Trophoblast cell (in vitro differentiated cells and primary cell): ENCODE measurements around the gene OR5AR1.

Experiments used
- DNase-seq, 2 donors: peaks; one replicate each; pipeline ENCODE4 v3.0.0-alpha.2; 2016
- H2AFZ ChIP-seq: 2 replicates; pipeline ENCODE4 v1.6.1; 2013; ENCODE audit warnings: low read length, moderate library complexity, mild to moderate bottlenecking; ENCODE audit not compliant: insufficient read depth, poor library complexity
- H2AK5ac ChIP-seq: 2 replicates; pipeline ENCODE4 v1.6.1; 2013; ENCODE audit warnings: mild to moderate bottlenecking, low read length
- H2BK120ac ChIP-seq: 2 replicates; pipeline ENCODE4 v1.6.1; 2013; ENCODE audit warnings: low read length, mild to moderate bottlenecking, moderate library complexity; ENCODE audit not compliant: insufficient read depth, poor library complexity
- H2BK12ac ChIP-seq: 2 replicates; pipeline ENCODE4 v1.6.1; 2013; ENCODE audit warnings: mild to moderate bottlenecking, low read length, moderate library complexity
- H2BK5ac ChIP-seq: 2 replicates; pipeline ENCODE4 v1.6.1; 2013; ENCODE audit warnings: low read length, low read depth, moderate library complexity, mild to moderate bottlenecking; ENCODE audit not compliant: poor library complexity
- H3K14ac ChIP-seq: 2 replicates; pipeline ENCODE4 v1.6.1; 2013; ENCODE audit warnings: mild to moderate bottlenecking, low read length
- H3K18ac ChIP-seq: 2 replicates; pipeline ENCODE4 v1.6.1; 2013; ENCODE audit warnings: mild to moderate bottlenecking, low read length
- H3K23ac ChIP-seq: 2 replicates; pipeline ENCODE4 v1.6.1; 2013; ENCODE audit warnings: low read length
- H3K27ac ChIP-seq: 2 replicates; pipeline ENCODE4 v1.5.1; 2013; ENCODE audit warnings: low read depth, mild to moderate bottlenecking, inconsistent platforms, low read length, moderate library complexity
- H3K27me3 ChIP-seq: 2 replicates; pipeline ENCODE4 v1.6.1; 2013; ENCODE audit warnings: inconsistent platforms, mild to moderate bottlenecking, low read length, moderate library complexity; ENCODE audit not compliant: insufficient read depth
- H3K36me3 ChIP-seq, 2 experiments: 1 replicate in 1 of 2; 2 replicates in 1 of 2; pipeline ENCODE4 v1.6.1; 2013; ENCODE audit warnings: low read length in 2 of 2, mild to moderate bottlenecking in 2 of 2, moderate library complexity in 1 of 2; ENCODE audit not compliant: insufficient read depth in 2 of 2, control insufficient read depth in 1 of 2
- H3K4ac ChIP-seq: 2 replicates; pipeline ENCODE4 v1.6.1; 2013; ENCODE audit warnings: low read depth, mild to moderate bottlenecking, low read length, moderate library complexity
- H3K4me1 ChIP-seq, 2 experiments: 1 replicate in 1 of 2; 2 replicates in 1 of 2; pipeline ENCODE4 v1.6.1; 2013; ENCODE audit warnings: low read length in 2 of 2, mild to moderate bottlenecking in 2 of 2, moderate library complexity in 1 of 2; ENCODE audit not compliant: insufficient read depth in 2 of 2, control insufficient read depth in 1 of 2
- H3K4me2 ChIP-seq: 2 replicates; pipeline ENCODE4 v1.6.1; 2013; ENCODE audit warnings: inconsistent platforms, mild to moderate bottlenecking, low read length, moderate library complexity
- H3K4me3 ChIP-seq: 2 replicates; pipeline ENCODE4 v1.5.1; 2013; ENCODE audit warnings: mild to moderate bottlenecking, low read depth, low read length, inconsistent platforms
- H3K79me1 ChIP-seq: one replicate; pipeline ENCODE4 v1.6.1; 2013; ENCODE audit warnings: low read length
- H3K79me2 ChIP-seq: 2 replicates; pipeline ENCODE4 v1.6.1; 2013; ENCODE audit warnings: low read length, mild to moderate bottlenecking; ENCODE audit not compliant: control insufficient read depth, insufficient read depth, poor library complexity
- H3K9ac ChIP-seq: 2 replicates; pipeline ENCODE4 v1.6.1; 2013; ENCODE audit warnings: mild to moderate bottlenecking, low read length
- H3K9me3 ChIP-seq: 2 replicates; pipeline ENCODE4 v1.6.1; 2013; ENCODE audit warnings: low read depth, mild to moderate bottlenecking, control low read depth, inconsistent platforms, low read length; ENCODE audit not compliant: insufficient read depth
- H4K12ac ChIP-seq: 2 replicates; pipeline ENCODE4 v1.6.1; 2013; ENCODE audit warnings: low read depth, mild to moderate bottlenecking, low read length, moderate library complexity
- H4K8ac ChIP-seq: 2 replicates; pipeline ENCODE4 v1.6.1; 2013; ENCODE audit warnings: low read depth, mild to moderate bottlenecking, low read length, moderate library complexity
- H4K91ac ChIP-seq: one replicate; pipeline ENCODE4 v1.6.1; 2013; ENCODE audit warnings: low read depth, mild to moderate bottlenecking, low read length, moderate library complexity
- WGBS: extraction: QIAGEN DNeasy Blood & Tissue Kit; methylation state at CpG from one replicate; pipeline ENCODE4 v1.1.7; 2013; ENCODE audit warnings: missing lambda C conversion rate; ENCODE audit not compliant: insufficient read length, insufficient coverage; ENCODE audit errors: extremely low coverage; 5-methylcytosine and 5-hydroxymethylcytosine counted together

OR5AR1 gene

DNA sequence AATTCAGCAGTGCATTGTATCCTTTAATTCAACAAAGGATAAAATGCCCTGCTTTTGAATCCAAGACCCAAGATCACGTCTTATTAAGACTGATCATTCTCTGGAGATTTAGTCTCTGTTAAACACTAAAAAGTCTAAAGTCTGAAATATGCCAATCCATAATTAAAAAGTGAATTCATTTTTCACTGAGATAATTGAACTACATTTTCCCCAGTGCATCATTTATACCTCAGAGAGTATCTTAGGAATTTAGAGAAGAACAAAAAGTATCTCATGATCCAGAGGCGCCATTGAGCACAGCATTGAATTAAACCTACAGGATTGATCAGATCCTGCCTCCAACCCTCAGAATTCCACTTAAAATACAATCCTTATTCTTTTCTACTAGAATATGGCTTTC is 26.6 kb upstream of the OR5AR1 start:
- Histone ChIP-seq H3K4me3 (no peak overlapping the region), H3K79me2 (no peaks in the 10 kb centered on the region), H3K14ac (no peak overlapping the region), H3K79me1 (no peaks in the 10 kb centered on the region), H2BK12ac (no peak overlapping the region), H3K4ac (no peak overlapping the region), H3K27ac (no peak overlapping the region), H3K9me3 (no peaks in the 10 kb centered on the region), H3K9ac (no peak overlapping the region), H2BK120ac (no peak overlapping the region), H4K12ac (no peak overlapping the region), H3K18ac (no peak overlapping the region), H3K23ac (no peak overlapping the region), H3K27me3 (no peaks in the 10 kb centered on the region), H2AFZ (no peak overlapping the region), H3K4me1 (no peaks in the 10 kb centered on the region), H2AK5ac (no peak overlapping the region), H4K91ac (no peak overlapping the region), H3K36me3 (no peaks in the 10 kb centered on the region), H4K8ac (no peak overlapping the region), H3K4me2 (no peak overlapping the region), H2BK5ac (no peak overlapping the region)
- no peak for DNase-seq
- no CpG with 5 or more reads among the region's 2 CpGs for WGBS

GRCh38 chr11:56637500-56637899 is 26.0 kb upstream of the OR5AR1 start:
- no peak overlapping the region for H3K23ac ChIP-seq
- no peak overlapping the region for H4K12ac ChIP-seq
- no peak overlapping the region for H3K18ac ChIP-seq
- H3K4me3 ChIP-seq = no peak overlapping the region
- no peak overlapping the region for H3K27ac ChIP-seq
- H3K14ac ChIP-seq = no peak overlapping the region
- no peaks in the 10 kb centered on the region for H3K79me2 ChIP-seq
- no peak for DNase-seq
- H2AK5ac ChIP-seq = no peak overlapping the region
- no peak overlapping the region for H4K91ac ChIP-seq
- H3K36me3 ChIP-seq = no peaks in the 10 kb centered on the region
- no peaks in the 10 kb centered on the region for H3K79me1 ChIP-seq
- no peaks in the 10 kb centered on the region for H3K9me3 ChIP-seq
- H3K4me2 ChIP-seq = no peak overlapping the region
- H2AFZ ChIP-seq = no peak overlapping the region
- H2BK12ac ChIP-seq = no peak overlapping the region
- H3K4me1 ChIP-seq = no peaks in the 10 kb centered on the region
- no peak overlapping the region for H3K4ac ChIP-seq
- WGBS = no CpG with 5 or more reads among the region's 3 CpGs
- no peak overlapping the region for H4K8ac ChIP-seq
- no peaks in the 10 kb centered on the region for H3K27me3 ChIP-seq
- H3K9ac ChIP-seq = no peak overlapping the region
- no peak overlapping the region for H2BK120ac ChIP-seq
- no peak overlapping the region for H2BK5ac ChIP-seq

GRCh38 chr11:56642339-56642738 is 21.1 kb upstream of the OR5AR1 start, which contains the start of gene OR5AP2:
OR5AP2 (minus strand) TSS chr11:56642439; CDS start chr11:56642439, 0 bp downstream.
- Histone ChIP-seq H3K23ac (no peak within 1 kb of the TSS), H4K12ac (no peak within 1 kb of the TSS), H3K79me1 (no peaks in the 10 kb centered on the region), H3K79me2 (no peaks in the 10 kb centered on the region), H3K4me3 (no peak within 1 kb of the TSS), H3K14ac (no peak within 1 kb of the TSS), H4K91ac (no peak within 1 kb of the TSS), H3K27ac (no peak within 1 kb of the TSS), H2BK120ac (no peak within 1 kb of the TSS), H2AK5ac (no peak within 1 kb of the TSS), H3K27me3 (no peaks in the 10 kb centered on the region), H3K4me2 (no peak within 1 kb of the TSS), H4K8ac (no peak within 1 kb of the TSS), H3K9me3 (no peaks in the 10 kb centered on the region), H3K18ac (no peak within 1 kb of the TSS), H2BK5ac (no peak within 1 kb of the TSS), H3K36me3 (no peaks in the 10 kb centered on the region), H3K4ac (no peak within 1 kb of the TSS), H3K4me1 (no peaks in the 10 kb centered on the region), H3K9ac (no peak within 1 kb of the TSS), H2AFZ (no peak within 1 kb of the TSS), H2BK12ac (no peak within 1 kb of the TSS)
- no CpG with 5 or more reads among the region's 2 CpGs for WGBS
- DNase-seq = no peak

GRCh38 chr11:56659755-56660154 is 3.7 kb upstream of the OR5AR1 start:
- no peak for DNase-seq
- Histone ChIP-seq H2AK5ac (no peak overlapping the region), H2AFZ (no peak overlapping the region), H2BK12ac (no peak overlapping the region), H3K9me3 (peaks cover 2% of the 10 kb centered on the region), H4K12ac (no peak overlapping the region), H3K4me1 (no peaks in the 10 kb centered on the region), H3K27ac (no peak overlapping the region), H4K8ac (no peak overlapping the region), H3K79me2 (no peaks in the 10 kb centered on the region), H3K23ac (no peak overlapping the region), H3K79me1 (no peaks in the 10 kb centered on the region), H2BK5ac (no peak overlapping the region), H3K18ac (no peak overlapping the region), H3K4ac (no peak overlapping the region), H3K9ac (no peak overlapping the region), H3K4me3 (no peak overlapping the region), H3K14ac (no peak overlapping the region), H2BK120ac (no peak overlapping the region), H4K91ac (no peak overlapping the region), H3K36me3 (no peaks in the 10 kb centered on the region), H3K4me2 (no peak overlapping the region), H3K27me3 (no peaks in the 10 kb centered on the region)
- no CpG with 5 or more reads among the region's 3 CpGs for WGBS
